Measurements from ENCODE around the gene PTGES. TPM values are rescaled to one million over a fixed set of nuclear protein-coding genes. Genes with fewer than 3 reads are reported as not detected.
A peak's percentile ranks its signal among the peaks of the same experiment; 100 is the strongest.

Gene PTGES
- total RNA-seq, 3 donors from 2014 or later, result 3.4 to 10.8 (median 5.2) TPM

DNA sequence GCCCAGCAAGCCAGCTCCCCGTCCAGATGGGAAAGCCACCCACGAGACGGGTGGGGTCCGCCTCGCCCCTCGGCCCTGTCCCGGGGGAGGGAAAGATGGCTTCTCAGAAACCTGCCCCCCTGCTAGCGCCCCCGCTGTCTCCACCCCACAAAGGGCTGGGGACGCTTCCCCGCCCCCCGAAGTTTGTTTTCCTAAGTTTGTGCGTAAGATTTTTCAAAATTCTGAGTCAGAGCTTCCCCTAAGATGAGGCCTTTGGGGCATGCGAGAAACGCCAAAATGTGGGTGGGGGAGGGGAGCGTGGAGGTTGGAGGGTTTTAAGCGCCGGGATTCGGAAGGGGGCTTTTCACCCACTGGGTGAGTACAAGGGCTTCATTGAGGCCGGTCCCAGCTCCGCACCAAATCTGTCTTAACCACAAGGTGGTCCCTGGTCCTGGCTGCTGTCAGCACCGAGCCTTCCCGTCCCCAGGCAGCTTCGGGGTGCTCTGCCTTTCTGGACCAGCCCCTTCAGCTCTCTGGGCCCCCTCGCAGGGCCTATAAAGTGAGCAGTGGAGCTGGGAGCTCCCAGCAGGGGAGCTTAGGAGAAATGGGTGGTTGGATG lies 55.1 kb downstream of the PTGES start:
- no peaks in the 10 kb centered on the region for H3K9me3 ChIP-seq
- no peak overlapping the region for H3K4me3 ChIP-seq
- peaks cover 11% of the 10 kb centered on the region for H3K4me1 ChIP-seq (ENCODE audit: low read depth)
- no peak for ATAC-seq
- peak in 1 of 3 donors; percentile 33 for DNase-seq
- intact Hi-C loops (cut with DNase I, micrococcal nuclease), result no loop called here
- no peaks in the 10 kb centered on the region for H3K36me3 ChIP-seq (ENCODE audit: low read depth)
- TF ChIP-seq, protein P1, sequence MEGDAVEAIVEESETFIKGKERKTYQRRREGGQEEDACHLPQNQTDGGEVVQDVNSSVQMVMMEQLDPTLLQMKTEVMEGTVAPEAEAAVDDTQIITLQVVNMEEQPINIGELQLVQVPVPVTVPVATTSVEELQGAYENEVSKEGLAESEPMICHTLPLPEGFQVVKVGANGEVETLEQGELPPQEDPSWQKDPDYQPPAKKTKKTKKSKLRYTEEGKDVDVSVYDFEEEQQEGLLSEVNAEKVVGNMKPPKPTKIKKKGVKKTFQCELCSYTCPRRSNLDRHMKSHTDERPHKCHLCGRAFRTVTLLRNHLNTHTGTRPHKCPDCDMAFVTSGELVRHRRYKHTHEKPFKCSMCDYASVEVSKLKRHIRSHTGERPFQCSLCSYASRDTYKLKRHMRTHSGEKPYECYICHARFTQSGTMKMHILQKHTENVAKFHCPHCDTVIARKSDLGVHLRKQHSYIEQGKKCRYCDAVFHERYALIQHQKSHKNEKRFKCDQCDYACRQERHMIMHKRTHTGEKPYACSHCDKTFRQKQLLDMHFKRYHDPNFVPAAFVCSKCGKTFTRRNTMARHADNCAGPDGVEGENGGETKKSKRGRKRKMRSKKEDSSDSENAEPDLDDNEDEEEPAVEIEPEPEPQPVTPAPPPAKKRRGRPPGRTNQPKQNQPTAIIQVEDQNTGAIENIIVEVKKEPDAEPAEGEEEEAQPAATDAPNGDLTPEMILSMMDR (IDR thresholded peaks at IDR 0.05), result no peak

- intact Hi-C loops (cut with DNase I, micrococcal nuclease), result no loop called here
- DNase-seq, result peak in 2 of 3 donors; percentile 22 to 63
- Histone ChIP-seq H3K4me3 (no peak overlapping the region), H3K9me3 (no peaks in the 10 kb centered on the region), H3K4me1 (ENCODE audit: low read depth) (peaks cover 5% of the 10 kb centered on the region), H3K36me3 (ENCODE audit: low read depth) (no peaks in the 10 kb centered on the region)
- peak; percentile 65 for ATAC-seq
- TF ChIP-seq, protein P1 (IDR thresholded peaks at IDR 0.05), result no peak
Observed at GRCh38 chr9:129696944-129697655, 55.7 kb downstream of the PTGES start.

GRCh38 chr9:129695870-129696269 lies 57.0 kb downstream of the PTGES start:
- Histone ChIP-seq H3K9me3 (no peaks in the 10 kb centered on the region), H3K4me3 (no peak overlapping the region), H3K4me1 (ENCODE audit: low read depth) (peaks cover 5% of the 10 kb centered on the region), H3K36me3 (ENCODE audit: low read depth) (no peaks in the 10 kb centered on the region)
- no peak for ATAC-seq
- TF ChIP-seq, protein P1 (IDR thresholded peaks at IDR 0.05), result no peak
- no peak for DNase-seq
- intact Hi-C loops (cut with DNase I, micrococcal nuclease), result no loop called here

GRCh38 chr9:129694243-129694646 lies 58.6 kb downstream of the PTGES start:
- intact Hi-C loops (cut with DNase I, micrococcal nuclease), result no loop called here
- ATAC-seq (no peak), DNase-seq (no peak)
- Histone ChIP-seq H3K36me3 (ENCODE audit: low read depth) (no peaks in the 10 kb centered on the region), H3K4me3 (no peak overlapping the region), H3K4me1 (ENCODE audit: low read depth) (peaks cover 5% of the 10 kb centered on the region), H3K9me3 (no peaks in the 10 kb centered on the region)
- TF ChIP-seq, protein P1 (IDR thresholded peaks at IDR 0.05), result no peak

DNA sequence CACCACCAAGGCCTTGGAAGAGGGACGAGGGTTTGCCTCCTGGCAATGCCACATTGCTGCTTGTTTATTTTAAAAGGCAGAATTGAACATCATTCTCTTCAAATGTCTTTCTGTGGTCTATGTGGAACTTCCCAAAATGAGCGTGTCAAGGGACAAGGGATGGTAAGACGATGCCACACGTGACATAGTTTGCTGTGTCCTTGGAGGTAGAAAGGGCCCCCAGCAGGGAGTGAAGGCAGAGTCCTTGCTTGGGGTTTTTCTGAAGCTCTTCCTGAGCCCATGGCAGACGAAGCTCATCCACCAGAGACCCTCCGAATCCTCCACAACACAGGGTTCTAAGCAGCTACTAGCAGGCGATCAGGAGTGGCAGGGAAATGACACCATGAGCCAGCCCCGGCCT lies 59.1 kb downstream of the PTGES start:
- DNase-seq (no peak), ATAC-seq (no peak)
- Histone ChIP-seq H3K36me3 (ENCODE audit: low read depth) (no peaks in the 10 kb centered on the region), H3K9me3 (no peaks in the 10 kb centered on the region), H3K4me3 (no peak overlapping the region), H3K4me1 (ENCODE audit: low read depth) (peaks cover 5% of the 10 kb centered on the region)
- intact Hi-C loops (cut with DNase I, micrococcal nuclease), result no loop called here
- TF ChIP-seq, protein P1 (IDR thresholded peaks at IDR 0.05), result no peak

Measured in mucosa of descending colon (tissue), 3 donors.